Spleen (tissue), 11 donors: ENCODE results near the gene IFNA2. TPM values are rescaled to one million over a fixed set of nuclear protein-coding genes. Genes with fewer than 3 reads are reported as not detected.

Source experiments
- DNase-seq: peaks from one replicate; pipeline ENCODE4 v3.0.0-alpha.2; 2020
- H3K27ac ChIP-seq, 8 donors: fragments of 200-600 bp; sonication (generic) in 7 of 8; 1 replicate in 4 of 8; 2 replicates in 4 of 8; pipeline versions ENCODE4 v1.5.0 to v1.8.0; 2016 to 2021; ENCODE audit warnings: inconsistent platforms in 4 of 8, mild to moderate bottlenecking in 4 of 8, moderate library complexity in 1 of 8
- H3K27me3 ChIP-seq, 7 donors: fragments of 200-600 bp; sonication (generic) in 6 of 7; replicated peaks in 1 of 7; 1 replicate in 4 of 7; 2 replicates in 3 of 7; pipeline versions ENCODE4 v1.5.0 to v1.8.0; 2016 to 2021; ENCODE audit warnings: inconsistent platforms in 3 of 7, mild to moderate bottlenecking in 1 of 7
- H3K36me3 ChIP-seq, 6 donors: fragments of 200-600 bp; sonication (generic) in 5 of 6; 1 replicate in 4 of 6; 2 replicates in 2 of 6; pipeline versions ENCODE4 v1.5.0 to v1.8.0; 2016 to 2021; ENCODE audit warnings: inconsistent platforms in 2 of 6
- H3K4me1 ChIP-seq, 6 donors: fragments of 200-600 bp; sonication (generic) in 5 of 6; 1 replicate in 3 of 6; 2 replicates in 3 of 6; pipeline versions ENCODE4 v1.5.0 to v1.8.0; 2016 to 2021; ENCODE audit warnings: inconsistent platforms in 3 of 6
- H3K4me3 ChIP-seq, 8 donors: fragments of 200-600 bp; sonication (generic) in 7 of 8; 1 replicate in 4 of 8; 2 replicates in 4 of 8; pipeline versions ENCODE4 v1.5.0 to v1.8.0; 2016 to 2021; ENCODE audit warnings: inconsistent platforms in 4 of 8, mild to moderate bottlenecking in 4 of 8, moderate library complexity in 2 of 8
- H3K9me3 ChIP-seq, 8 donors: fragments of 200-600 bp; sonication (generic) in 7 of 8; 1 replicate in 4 of 8; 2 replicates in 4 of 8; pipeline versions ENCODE4 v1.5.0 to v1.8.0; 2016 to 2021; ENCODE audit warnings: inconsistent platforms in 4 of 8
- CTCF ChIP-seq, 11 experiments: fragments of 200-600 bp in 7 of 11; fragments of 450-650 bp in 4 of 11; sonication (generic) in 4 of 11; IDR thresholded peaks in 8 of 11; conservative IDR thresholded peaks in 3 of 11; 1 replicate in 7 of 11; 2 replicates in 4 of 11; pipeline versions ENCODE4 v1.4.0 to v1.8.0; 2016 to 2021; ENCODE audit warnings: antibody characterized with exemption in 11 of 11, inconsistent platforms in 4 of 11, mild to moderate bottlenecking in 1 of 11
- POLR2A ChIP-seq, 3 donors: fragments of 450-650 bp; IDR thresholded peaks; one replicate each; pipeline ENCODE4 v1.5.1; 2017; ENCODE audit warnings: antibody characterized with exemption in 3 of 3, mild to moderate bottlenecking in 1 of 3
- POLR2AphosphoS5 ChIP-seq, 3 donors: sonication (generic); formaldehyde crosslinking; IDR thresholded peaks; one replicate each; pipeline ENCODE4 v1.5.1; 2017; ENCODE audit warnings: antibody characterized with exemption in 3 of 3
- WGBS, 5 donors: extraction: QIAGEN DNeasy Blood & Tissue Kit in 3 of 5; methylation state at CpG; one replicate each; pipeline versions ENCODE4 v1.1.5 to v1.1.7; 2013 to 2018; 5-methylcytosine and 5-hydroxymethylcytosine counted together
- intact Hi-C: fragments of 100-400 bp; cut with DNase I; formaldehyde crosslinking; loops from one replicate; pipeline ENCODE4 v1.15.0; 2023; ENCODE audit warnings: low total_unique reads
- polyA plus RNA-seq, 3 donors: library from polyadenylated mRNA; stranded (reverse); fragments of 200-250 nt; gene quantifications; one replicate each; pipeline ENCODE4 v1.2.1, GENCODE V29; 2013
- total RNA-seq, 7 donors: library from RNA; depleted of rRNA in 3 of 7; stranded (reverse); fragments of >200 nt in 3 of 7; fragmentation: NEBNext Ultra II Directional in 4 of 7; extraction: Animal tissue kit (Norgen Biotek cat#: 25700) in 4 of 7; gene quantifications; one replicate each; pipeline versions ENCODE4 v1.1.0 to v1.2.1, GENCODE V29; 2016 to 2021
- donor health status: healthy with polysubstance abuse.
- donor health status: DM: no; HTN: no; CAD: no; lungs with moderate emphysema.
- donor health status: DM: no; HTN: no; CAD: no.
- donor health status: Bipolar disorder and iron deficiency.
- donor health status: healthy.
- donor health status: DM: no; HTN: no; CAD: no.
- donor health status: DM: yes; HTN: yes; CAD: no.

The IFNA2 gene
- total and polyA plus RNA-seq, 10 donors: 0.86 to 0.88 TPM; not detected in 8

GRCh38 chr9:21413624-21414023 is 28.4 kb upstream of the IFNA2 start:
- DNase-seq: no peak
- Histone ChIP-seq H3K27ac (no peak overlapping the region), H3K4me1 (peaks cover 0 to 26% (median 15%) of the 10 kb centered on the region in 6 donors), H3K9me3 (no peaks in the 10 kb centered on the region), H3K4me3 (no peak overlapping the region), H3K27me3 (peaks cover 0 to 9% (median 0%) of the 10 kb centered on the region in 7 donors), H3K36me3 (no peaks in the 10 kb centered on the region)
- intact Hi-C loops: no loop called here
- peak in 5 of 11 experiments; percentile 18 to 48 (median 29) for TF ChIP-seq CTCF (IDR thresholded peaks at IDR 0.05 in 8 of 11, conservative IDR thresholded peaks at IDR 0.05 in 3 of 11)
- TF ChIP-seq POLR2A (IDR thresholded peaks at IDR 0.05): no peak
- 48 to 67% (median 52%) methylated on average over 5 of the region's 5 CpGs for whole genome bisulfite sequencing, 5 donors

GRCh38 chr9:21413151-21413550 is 28.0 kb upstream of the IFNA2 start:
- 75 to 86% (median 80%) methylated on average over 4 of the region's 4 CpGs for WGBS, 5 donors
- no peaks in the 10 kb centered on the region for H3K9me3 ChIP-seq
- TF ChIP-seq POLR2AphosphoS5 (IDR thresholded peaks at IDR 0.05): no peak
- TF ChIP-seq CTCF (IDR thresholded peaks at IDR 0.05 in 8 of 11, conservative IDR thresholded peaks at IDR 0.05 in 3 of 11): no peak
- TF ChIP-seq POLR2A (IDR thresholded peaks at IDR 0.05): no peak
- H3K27ac ChIP-seq: no peak overlapping the region
- intact Hi-C loops: no loop called here
- H3K4me3 ChIP-seq: no peak overlapping the region
- DNase-seq: no peak
- peaks cover 0 to 26% (median 15%) of the 10 kb centered on the region in 6 donors for H3K4me1 ChIP-seq
- peaks cover 0 to 9% (median 0%) of the 10 kb centered on the region in 7 donors for H3K27me3 ChIP-seq
- H3K36me3 ChIP-seq: no peaks in the 10 kb centered on the region

- H3K27ac ChIP-seq: no peak overlapping the region
- peaks cover 0 to 26% (median 15%) of the 10 kb centered on the region in 6 donors for H3K4me1 ChIP-seq
- H3K4me3 ChIP-seq: no peak overlapping the region
- TF ChIP-seq CTCF (IDR thresholded peaks at IDR 0.05 in 8 of 11, conservative IDR thresholded peaks at IDR 0.05 in 3 of 11): no peak
- TF ChIP-seq POLR2A (IDR thresholded peaks at IDR 0.05): no peak
- TF ChIP-seq POLR2AphosphoS5 (IDR thresholded peaks at IDR 0.05): no peak
- no peaks in the 10 kb centered on the region for H3K36me3 ChIP-seq
- intact Hi-C loops: no loop called here
- H3K27me3 ChIP-seq: peaks cover 0 to 9% (median 0%) of the 10 kb centered on the region in 7 donors
- no peaks in the 10 kb centered on the region for H3K9me3 ChIP-seq
- DNase-seq: no peak
Observed at GRCh38 chr9:21412107-21412506, 26.9 kb upstream of the IFNA2 start.

GRCh38 chr9:21408817-21409216 is 23.6 kb upstream of the IFNA2 start, which contains the start of gene IFNA8:
TSS of gene IFNA8 (plus strand) at chr9:21409117. CDS start at chr9:21409177, 60 bp downstream.
- no peak within 1 kb of the TSS for H3K27ac ChIP-seq
- intact Hi-C loops: no loop called here
- H3K4me1 ChIP-seq: peaks cover 0 to 24% (median 15%) of the 10 kb centered on the region in 6 donors
- WGBS, 5 donors: 70 to 84% (median 75%) methylated on average over 1 of the region's 1 CpG
- no peaks in the 10 kb centered on the region for H3K9me3 ChIP-seq
- H3K36me3 ChIP-seq: no peaks in the 10 kb centered on the region
- DNase-seq: no peak
- TF ChIP-seq CTCF (IDR thresholded peaks at IDR 0.05 in 8 of 11, conservative IDR thresholded peaks at IDR 0.05 in 3 of 11) (no peak), POLR2A (IDR thresholded peaks at IDR 0.05) (no peak), POLR2AphosphoS5 (IDR thresholded peaks at IDR 0.05) (no peak)
- no peak within 1 kb of the TSS for H3K4me3 ChIP-seq
- H3K27me3 ChIP-seq: peaks cover 0 to 5% (median 0%) of the 10 kb centered on the region in 7 donors
